ENCODE data around the gene TBC1D5. TPM values are rescaled to one million over a fixed set of nuclear protein-coding genes. Genes with fewer than 3 reads are reported as not detected.

The TBC1D5 gene
- total RNA-seq, 2 experiments from 2014 or later = 46.3 to 47.8 TPM

GRCh38 chr3:17333446-17333845 is 409.0 kb downstream of the TBC1D5 start:
- intact Hi-C loops (cut with micrococcal nuclease) = no loop called here
- Mint-ChIP-seq H3K27me3 (no peaks in the 10 kb centered on the region), H3K27ac (no peak overlapping the region), H3K4me3 (no peak overlapping the region), H3K9me3 (no peaks in the 10 kb centered on the region), H3K36me3 (ENCODE audit: low read depth) (no peaks in the 10 kb centered on the region), H3K4me1 (ENCODE audit: low read depth) (no peaks in the 10 kb centered on the region)
- no peak for ATAC-seq
- ChIA-PET CTCF (no interaction called here), POLR2A (no interaction called here)
- TF ChIP-seq CTCF (IDR thresholded peaks at IDR 0.05) = no peak
- no peak for DNase-seq

GRCh38 chr3:17330660-17331059 is 411.8 kb downstream of the TBC1D5 start:
- DNase-seq (no peak), ATAC-seq (no peak)
- no peak overlapping the region for H3K27ac Mint-ChIP-seq
- no peak for TF ChIP-seq CTCF (IDR thresholded peaks at IDR 0.05)
- intact Hi-C loops (cut with micrococcal nuclease) = no loop called here
- H3K36me3 Mint-ChIP-seq (ENCODE audit: low read depth) = peaks cover 4% of the 10 kb centered on the region
- no peaks in the 10 kb centered on the region for H3K4me1 Mint-ChIP-seq (ENCODE audit: low read depth)
- no peaks in the 10 kb centered on the region for H3K27me3 Mint-ChIP-seq
- H3K4me3 Mint-ChIP-seq = no peak overlapping the region
- CTCF ChIA-PET = interaction anchor here (0.5 kb wide), 1 partner anchor 77 kb away, joined by 3 read pairs; no protein-coding TSS in a partner anchor
- POLR2A ChIA-PET = interaction anchor here (0.7 kb wide), 1 partner anchor 26 kb away, joined by 3 read pairs; no protein-coding TSS in a partner anchor
- no peaks in the 10 kb centered on the region for H3K9me3 Mint-ChIP-seq

- ATAC-seq (no peak), DNase-seq (no peak)
- Mint-ChIP-seq H3K4me3 (no peak overlapping the region), H3K9me3 (no peaks in the 10 kb centered on the region), H3K4me1 (ENCODE audit: low read depth) (no peaks in the 10 kb centered on the region), H3K27me3 (no peaks in the 10 kb centered on the region), H3K36me3 (ENCODE audit: low read depth) (peaks cover 4% of the 10 kb centered on the region), H3K27ac (no peak overlapping the region)
- intact Hi-C loops (cut with micrococcal nuclease) = no loop called here
- TF ChIP-seq CTCF (IDR thresholded peaks at IDR 0.05) = no peak
- CTCF ChIA-PET = interaction anchor here (0.8 kb wide), 1 partner anchor 17 kb away, joined by 3 read pairs; no protein-coding TSS in a partner anchor
- POLR2A ChIA-PET = no interaction called here
Measured at GRCh38 chr3:17329927-17330326, 412.5 kb downstream of the TBC1D5 start.

- POLR2A ChIA-PET = no interaction called here
- peak; percentile 4 for DNase-seq
Measured at GRCh38 chr3:17322106-17322793, 420.2 kb downstream of the TBC1D5 start.

More at GRCh38 chr3:17322106-17322793, 420.2 kb downstream of the TBC1D5 start:
- H3K4me3 Mint-ChIP-seq = peak overlapping the region; percentile 42
- H3K9me3 Mint-ChIP-seq = no peaks in the 10 kb centered on the region
- no peaks in the 10 kb centered on the region for H3K27me3 Mint-ChIP-seq
- H3K27ac Mint-ChIP-seq = peak overlapping the region; percentile 63
- no peak for TF ChIP-seq CTCF (IDR thresholded peaks at IDR 0.05)
- H3K36me3 Mint-ChIP-seq (ENCODE audit: low read depth) = peaks cover 4% of the 10 kb centered on the region
- peak; percentile 60 for ATAC-seq
- H3K4me1 Mint-ChIP-seq (ENCODE audit: low read depth) = peaks cover 20% of the 10 kb centered on the region
- intact Hi-C loops (cut with micrococcal nuclease) = no loop called here
- CTCF ChIA-PET = interaction anchor here (0.5 to 1.2 kb wide), 2 partner anchors 10 to 76 kb away, joined by 3 to 5 read pairs; no protein-coding TSS in a partner anchor
